Trophoblast cell (in vitro differentiated cells and primary cell): ENCODE measurements around the gene VDR.

Source experiments
- DNase-seq, 2 donors: peaks; one replicate each; pipeline ENCODE4 v3.0.0-alpha.2; 2016
- H2AFZ ChIP-seq: 2 replicates; pipeline ENCODE4 v1.6.1; 2013; ENCODE audit warnings: low read length, moderate library complexity, mild to moderate bottlenecking; ENCODE audit not compliant: insufficient read depth, poor library complexity
- H2AK5ac ChIP-seq: 2 replicates; pipeline ENCODE4 v1.6.1; 2013; ENCODE audit warnings: mild to moderate bottlenecking, low read length
- H2BK120ac ChIP-seq: 2 replicates; pipeline ENCODE4 v1.6.1; 2013; ENCODE audit warnings: low read length, mild to moderate bottlenecking, moderate library complexity; ENCODE audit not compliant: insufficient read depth, poor library complexity
- H2BK12ac ChIP-seq: 2 replicates; pipeline ENCODE4 v1.6.1; 2013; ENCODE audit warnings: mild to moderate bottlenecking, low read length, moderate library complexity
- H2BK5ac ChIP-seq: 2 replicates; pipeline ENCODE4 v1.6.1; 2013; ENCODE audit warnings: low read length, low read depth, moderate library complexity, mild to moderate bottlenecking; ENCODE audit not compliant: poor library complexity
- H3K14ac ChIP-seq: 2 replicates; pipeline ENCODE4 v1.6.1; 2013; ENCODE audit warnings: mild to moderate bottlenecking, low read length
- H3K18ac ChIP-seq: 2 replicates; pipeline ENCODE4 v1.6.1; 2013; ENCODE audit warnings: mild to moderate bottlenecking, low read length
- H3K23ac ChIP-seq: 2 replicates; pipeline ENCODE4 v1.6.1; 2013; ENCODE audit warnings: low read length
- H3K27ac ChIP-seq: 2 replicates; pipeline ENCODE4 v1.5.1; 2013; ENCODE audit warnings: low read depth, mild to moderate bottlenecking, inconsistent platforms, low read length, moderate library complexity
- H3K27me3 ChIP-seq: 2 replicates; pipeline ENCODE4 v1.6.1; 2013; ENCODE audit warnings: inconsistent platforms, mild to moderate bottlenecking, low read length, moderate library complexity; ENCODE audit not compliant: insufficient read depth
- H3K36me3 ChIP-seq, 2 experiments: 1 replicate in 1 of 2; 2 replicates in 1 of 2; pipeline ENCODE4 v1.6.1; 2013; ENCODE audit warnings: low read length in 2 of 2, mild to moderate bottlenecking in 2 of 2, moderate library complexity in 1 of 2; ENCODE audit not compliant: insufficient read depth in 2 of 2, control insufficient read depth in 1 of 2
- H3K4ac ChIP-seq: 2 replicates; pipeline ENCODE4 v1.6.1; 2013; ENCODE audit warnings: low read depth, mild to moderate bottlenecking, low read length, moderate library complexity
- H3K4me1 ChIP-seq, 2 experiments: 1 replicate in 1 of 2; 2 replicates in 1 of 2; pipeline ENCODE4 v1.6.1; 2013; ENCODE audit warnings: low read length in 2 of 2, mild to moderate bottlenecking in 2 of 2, moderate library complexity in 1 of 2; ENCODE audit not compliant: insufficient read depth in 2 of 2, control insufficient read depth in 1 of 2
- H3K4me2 ChIP-seq: 2 replicates; pipeline ENCODE4 v1.6.1; 2013; ENCODE audit warnings: inconsistent platforms, mild to moderate bottlenecking, low read length, moderate library complexity
- H3K4me3 ChIP-seq: 2 replicates; pipeline ENCODE4 v1.5.1; 2013; ENCODE audit warnings: mild to moderate bottlenecking, low read depth, low read length, inconsistent platforms
- H3K79me1 ChIP-seq: one replicate; pipeline ENCODE4 v1.6.1; 2013; ENCODE audit warnings: low read length
- H3K79me2 ChIP-seq: 2 replicates; pipeline ENCODE4 v1.6.1; 2013; ENCODE audit warnings: low read length, mild to moderate bottlenecking; ENCODE audit not compliant: control insufficient read depth, insufficient read depth, poor library complexity
- H3K9ac ChIP-seq: 2 replicates; pipeline ENCODE4 v1.6.1; 2013; ENCODE audit warnings: mild to moderate bottlenecking, low read length
- H3K9me3 ChIP-seq: 2 replicates; pipeline ENCODE4 v1.6.1; 2013; ENCODE audit warnings: low read depth, mild to moderate bottlenecking, control low read depth, inconsistent platforms, low read length; ENCODE audit not compliant: insufficient read depth
- H4K12ac ChIP-seq: 2 replicates; pipeline ENCODE4 v1.6.1; 2013; ENCODE audit warnings: low read depth, mild to moderate bottlenecking, low read length, moderate library complexity
- H4K8ac ChIP-seq: 2 replicates; pipeline ENCODE4 v1.6.1; 2013; ENCODE audit warnings: low read depth, mild to moderate bottlenecking, low read length, moderate library complexity
- H4K91ac ChIP-seq: one replicate; pipeline ENCODE4 v1.6.1; 2013; ENCODE audit warnings: low read depth, mild to moderate bottlenecking, low read length, moderate library complexity
- WGBS: extraction: QIAGEN DNeasy Blood & Tissue Kit; methylation state at CpG from one replicate; pipeline ENCODE4 v1.1.7; 2013; ENCODE audit warnings: missing lambda C conversion rate; ENCODE audit not compliant: insufficient read length, insufficient coverage; ENCODE audit errors: extremely low coverage; 5-methylcytosine and 5-hydroxymethylcytosine counted together

Gene VDR

DNA sequence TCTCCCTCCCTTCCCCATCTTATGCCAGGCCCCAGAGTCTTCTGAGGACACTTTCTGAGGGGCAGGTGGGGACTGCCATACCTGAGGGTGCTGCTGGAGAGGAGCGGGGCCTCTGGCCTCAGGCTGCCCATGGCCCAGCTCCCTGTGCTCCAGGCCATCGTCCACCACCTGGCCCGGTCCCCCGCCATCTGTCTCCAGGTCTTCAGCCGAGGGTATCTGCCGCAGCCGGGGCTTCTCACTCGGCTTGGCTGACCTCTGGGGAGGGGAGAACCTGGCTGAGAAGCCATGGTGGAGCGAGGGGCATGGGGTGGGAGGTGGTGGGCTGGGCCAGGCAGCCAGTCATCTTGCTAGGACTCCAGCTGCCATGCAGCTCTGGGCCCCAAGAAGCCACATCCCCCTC is 110.1 kb downstream of the VDR start:
- Histone ChIP-seq H2BK120ac (no peak overlapping the region), H3K79me1 (no peaks in the 10 kb centered on the region), H3K79me2 (no peaks in the 10 kb centered on the region), H3K27me3 (no peaks in the 10 kb centered on the region), H3K4me1 (no peaks in the 10 kb centered on the region), H2BK12ac (no peak overlapping the region), H4K8ac (no peak overlapping the region), H4K12ac (no peak overlapping the region), H3K27ac (no peak overlapping the region), H3K36me3 (peaks cover 81 to 93% of the 10 kb centered on the region in 2 experiments), H3K18ac (no peak overlapping the region), H3K23ac (no peak overlapping the region), H3K9me3 (peaks cover 4% of the 10 kb centered on the region), H3K14ac (no peak overlapping the region), H3K4me3 (no peak overlapping the region), H2AFZ (no peak overlapping the region), H3K4ac (no peak overlapping the region), H2BK5ac (no peak overlapping the region), H4K91ac (no peak overlapping the region), H3K4me2 (no peak overlapping the region), H3K9ac (no peak overlapping the region), H2AK5ac (no peak overlapping the region)
- no peak for DNase-seq
- WGBS, result no CpG with 5 or more reads among the region's 9 CpGs

GRCh38 chr12:47793015-47793681 is 111.6 kb downstream of the VDR start:
- no peaks in the 10 kb centered on the region for H3K27me3 ChIP-seq
- no peak overlapping the region for H3K4me3 ChIP-seq
- no peak overlapping the region for H4K91ac ChIP-seq
- H2AK5ac ChIP-seq, result no peak overlapping the region
- WGBS, result no CpG with 5 or more reads among the region's 15 CpGs
- no peak overlapping the region for H3K4me2 ChIP-seq
- no peak overlapping the region for H3K27ac ChIP-seq
- no peaks in the 10 kb centered on the region for H3K79me1 ChIP-seq
- H3K36me3 ChIP-seq, result peaks cover 87 to 92% of the 10 kb centered on the region in 2 experiments
- no peaks in the 10 kb centered on the region for H3K4me1 ChIP-seq
- H3K23ac ChIP-seq, result no peak overlapping the region
- H2AFZ ChIP-seq, result no peak overlapping the region
- peaks cover 4% of the 10 kb centered on the region for H3K9me3 ChIP-seq
- H3K9ac ChIP-seq, result no peak overlapping the region
- no peak overlapping the region for H3K4ac ChIP-seq
- H4K12ac ChIP-seq, result no peak overlapping the region
- H2BK5ac ChIP-seq, result no peak overlapping the region
- no peak overlapping the region for H3K18ac ChIP-seq
- H2BK12ac ChIP-seq, result no peak overlapping the region
- no peak overlapping the region for H2BK120ac ChIP-seq
- H4K8ac ChIP-seq, result no peak overlapping the region
- H3K14ac ChIP-seq, result no peak overlapping the region
- no peaks in the 10 kb centered on the region for H3K79me2 ChIP-seq
- no peak for DNase-seq

DNA sequence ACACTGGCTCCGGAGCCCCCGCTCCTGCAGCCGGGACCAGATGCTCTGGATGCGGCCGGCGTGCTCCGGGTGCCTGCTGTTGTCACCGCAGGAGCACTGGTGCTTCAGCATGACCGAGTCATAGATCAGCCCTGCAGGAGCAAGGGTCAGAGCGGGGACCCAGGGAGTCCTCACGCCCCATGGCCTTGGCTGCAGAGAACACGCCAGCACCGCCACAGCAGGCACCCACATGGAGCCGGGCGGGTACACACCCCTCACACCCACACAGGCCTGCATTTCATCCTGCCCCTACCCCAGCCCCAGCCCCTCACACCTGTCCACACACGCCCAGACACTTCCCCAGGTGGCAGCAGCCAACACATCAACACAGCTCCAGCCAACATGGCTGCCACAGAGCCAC is 112.9 kb downstream of the VDR start:
- Histone ChIP-seq H2BK12ac (no peak overlapping the region), H3K79me2 (no peaks in the 10 kb centered on the region), H3K36me3 (peaks cover 88 to 92% of the 10 kb centered on the region in 2 experiments), H3K4me3 (no peak overlapping the region), H4K91ac (no peak overlapping the region), H3K27ac (no peak overlapping the region), H3K79me1 (no peaks in the 10 kb centered on the region), H3K23ac (no peak overlapping the region), H2BK5ac (no peak overlapping the region), H3K9me3 (peaks cover 4% of the 10 kb centered on the region), H3K4me1 (no peaks in the 10 kb centered on the region), H3K27me3 (no peaks in the 10 kb centered on the region), H3K18ac (no peak overlapping the region), H2BK120ac (no peak overlapping the region), H2AFZ (no peak overlapping the region), H2AK5ac (no peak overlapping the region), H4K8ac (no peak overlapping the region), H3K4ac (no peak overlapping the region), H3K4me2 (no peak overlapping the region), H3K9ac (no peak overlapping the region), H4K12ac (no peak overlapping the region), H3K14ac (no peak overlapping the region)
- WGBS, result no CpG with 5 or more reads among the region's 16 CpGs
- no peak for DNase-seq
